Body of pancreas (tissue), 4 donors: ENCODE measurements around the gene MMP11.
"Not testable (repeated sequence)": the region's sequence is repeated elsewhere in the genome, so short reads cannot be mapped to it uniquely, and the experiment has no call there.

ENCODE experiments used
- POLR2A ChIP-seq, 3 donors: fragments of 450-650 bp; IDR thresholded peaks; one replicate each; pipeline ENCODE4 v1.6.1; 2016; ENCODE audit warnings: antibody characterized with exemption in 3 of 3, mild to moderate bottlenecking in 2 of 3
- TF ChIP-seq, protein P1 (sequence below), 7 experiments: fragments of 450-650 bp in 4 of 7; fragments of 200-600 bp in 3 of 7; sonication (generic) in 3 of 7; IDR thresholded peaks; one replicate each; pipeline ENCODE4 v1.5.1; 2016 to 2019; ENCODE audit warnings: antibody characterized with exemption in 7 of 7

GRCh38 chr22:23728108-23728507, 44.5 kb upstream of the MMP11 start:
- not testable (repeated sequence) for TF ChIP-seq POLR2A (IDR thresholded peaks at IDR 0.05)
- TF ChIP-seq, protein P1, sequence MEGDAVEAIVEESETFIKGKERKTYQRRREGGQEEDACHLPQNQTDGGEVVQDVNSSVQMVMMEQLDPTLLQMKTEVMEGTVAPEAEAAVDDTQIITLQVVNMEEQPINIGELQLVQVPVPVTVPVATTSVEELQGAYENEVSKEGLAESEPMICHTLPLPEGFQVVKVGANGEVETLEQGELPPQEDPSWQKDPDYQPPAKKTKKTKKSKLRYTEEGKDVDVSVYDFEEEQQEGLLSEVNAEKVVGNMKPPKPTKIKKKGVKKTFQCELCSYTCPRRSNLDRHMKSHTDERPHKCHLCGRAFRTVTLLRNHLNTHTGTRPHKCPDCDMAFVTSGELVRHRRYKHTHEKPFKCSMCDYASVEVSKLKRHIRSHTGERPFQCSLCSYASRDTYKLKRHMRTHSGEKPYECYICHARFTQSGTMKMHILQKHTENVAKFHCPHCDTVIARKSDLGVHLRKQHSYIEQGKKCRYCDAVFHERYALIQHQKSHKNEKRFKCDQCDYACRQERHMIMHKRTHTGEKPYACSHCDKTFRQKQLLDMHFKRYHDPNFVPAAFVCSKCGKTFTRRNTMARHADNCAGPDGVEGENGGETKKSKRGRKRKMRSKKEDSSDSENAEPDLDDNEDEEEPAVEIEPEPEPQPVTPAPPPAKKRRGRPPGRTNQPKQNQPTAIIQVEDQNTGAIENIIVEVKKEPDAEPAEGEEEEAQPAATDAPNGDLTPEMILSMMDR (IDR thresholded peaks at IDR 0.05) = not testable (repeated sequence)
